Suprapubic skin (tissue), 4 donors: Measurements from ENCODE around the gene SMAD7.

Source experiments
- EP300 ChIP-seq: sonication (generic); formaldehyde crosslinking; IDR thresholded peaks from one replicate; pipeline ENCODE4 v1.6.1; 2017; ENCODE audit warnings: antibody characterized with exemption
- POLR2A ChIP-seq, 2 donors: fragments of 450-650 bp; IDR thresholded peaks; one replicate each; pipeline ENCODE4 v1.6.1; 2017; ENCODE audit warnings: antibody characterized with exemption in 2 of 2, mild to moderate bottlenecking in 2 of 2, moderate library complexity in 2 of 2
- POLR2AphosphoS5 ChIP-seq, 3 donors: sonication (generic); formaldehyde crosslinking; IDR thresholded peaks; one replicate each; pipeline ENCODE4 v1.6.1; 2017; ENCODE audit warnings: antibody characterized with exemption in 3 of 3
- TF ChIP-seq, protein P1 (sequence below), 2 donors: fragments of 200-600 bp in 1 of 2; fragments of 450-650 bp in 1 of 2; sonication (generic) in 1 of 2; IDR thresholded peaks; one replicate each; pipeline ENCODE4 v1.5.1; 2016 to 2019; ENCODE audit warnings: antibody characterized with exemption in 2 of 2, mild to moderate bottlenecking in 1 of 2, moderate library complexity in 1 of 2

DNA sequence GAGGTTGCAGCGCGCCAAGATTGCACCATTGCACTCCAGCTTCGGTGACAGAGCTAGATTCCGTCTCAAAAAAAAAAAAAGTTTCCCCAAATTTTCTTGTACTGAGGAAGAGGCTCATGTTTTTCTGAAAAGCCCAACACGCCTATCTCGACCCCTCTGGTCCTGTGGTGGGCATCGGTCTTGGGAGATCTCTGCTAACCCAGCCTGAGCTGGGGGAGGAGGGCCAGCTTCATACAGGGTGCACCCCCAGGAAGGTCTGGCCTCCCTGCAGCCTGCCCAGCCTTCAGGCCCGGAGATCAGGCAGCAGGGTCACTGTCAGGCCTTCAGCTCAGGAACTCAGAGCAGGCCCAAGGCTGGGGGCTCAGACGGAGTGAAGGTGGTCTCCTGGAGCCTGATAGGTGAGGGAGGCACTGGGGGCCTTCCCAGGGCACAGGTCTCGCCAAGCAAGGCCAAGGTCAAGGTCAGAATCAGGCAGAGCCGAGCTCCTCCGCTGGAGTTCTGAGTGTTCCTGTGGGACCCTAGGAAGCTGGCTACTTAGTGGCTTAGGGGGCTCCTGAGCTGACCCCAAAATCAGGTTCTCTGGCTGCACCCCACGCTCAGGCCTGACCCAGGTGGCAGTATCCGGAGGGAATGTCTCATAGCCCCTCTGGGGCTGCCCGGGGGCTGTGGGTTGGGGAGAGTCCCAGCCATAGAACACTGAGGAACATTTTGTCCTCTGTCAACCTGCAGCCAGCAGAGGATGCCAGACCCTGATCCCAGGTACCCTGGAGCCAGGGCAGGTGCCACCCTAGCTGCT, 37.9 kb upstream of the SMAD7 start:
- TF ChIP-seq, protein P1, sequence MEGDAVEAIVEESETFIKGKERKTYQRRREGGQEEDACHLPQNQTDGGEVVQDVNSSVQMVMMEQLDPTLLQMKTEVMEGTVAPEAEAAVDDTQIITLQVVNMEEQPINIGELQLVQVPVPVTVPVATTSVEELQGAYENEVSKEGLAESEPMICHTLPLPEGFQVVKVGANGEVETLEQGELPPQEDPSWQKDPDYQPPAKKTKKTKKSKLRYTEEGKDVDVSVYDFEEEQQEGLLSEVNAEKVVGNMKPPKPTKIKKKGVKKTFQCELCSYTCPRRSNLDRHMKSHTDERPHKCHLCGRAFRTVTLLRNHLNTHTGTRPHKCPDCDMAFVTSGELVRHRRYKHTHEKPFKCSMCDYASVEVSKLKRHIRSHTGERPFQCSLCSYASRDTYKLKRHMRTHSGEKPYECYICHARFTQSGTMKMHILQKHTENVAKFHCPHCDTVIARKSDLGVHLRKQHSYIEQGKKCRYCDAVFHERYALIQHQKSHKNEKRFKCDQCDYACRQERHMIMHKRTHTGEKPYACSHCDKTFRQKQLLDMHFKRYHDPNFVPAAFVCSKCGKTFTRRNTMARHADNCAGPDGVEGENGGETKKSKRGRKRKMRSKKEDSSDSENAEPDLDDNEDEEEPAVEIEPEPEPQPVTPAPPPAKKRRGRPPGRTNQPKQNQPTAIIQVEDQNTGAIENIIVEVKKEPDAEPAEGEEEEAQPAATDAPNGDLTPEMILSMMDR (IDR thresholded peaks at IDR 0.05): no peak
- TF ChIP-seq POLR2AphosphoS5 (IDR thresholded peaks at IDR 0.05): no peak
- TF ChIP-seq POLR2A (IDR thresholded peaks at IDR 0.05): no peak
- no peak for TF ChIP-seq EP300
